GM06990 (cell line): ENCODE data around the gene RPRD1A.
A peak's percentile ranks its signal among the peaks of the same experiment; 100 is the strongest.

ENCODE experiments used
- DNase-seq: peaks from one replicate; pipeline ENCODE4 v3.0.0-alpha.2; 2011; ENCODE audit not compliant: insufficient read length; ENCODE audit errors: extremely low read depth
- H3K27me3 ChIP-seq: replicated peaks from 2 replicates; pipeline ENCODE4 v1.6.0; 2011; ENCODE audit warnings: low read length; ENCODE audit not compliant: control insufficient read depth, insufficient read depth
- H3K36me3 ChIP-seq: 2 replicates; pipeline ENCODE4 v1.5.1; 2011; ENCODE audit warnings: low read length; ENCODE audit not compliant: control insufficient read depth, insufficient read depth
- H3K4me3 ChIP-seq: replicated peaks from 2 replicates; pipeline ENCODE4 v1.5.1; 2011; ENCODE audit warnings: low read depth, mild to moderate bottlenecking, control low read depth, low read length
- CTCF ChIP-seq: IDR thresholded peaks from 2 replicates; pipeline ENCODE4 v1.5.1; 2011; ENCODE audit warnings: low read length, control low read depth, mild to moderate bottlenecking, inconsistent platforms; ENCODE audit not compliant: insufficient read depth, poor library complexity, severe bottlenecking

RPRD1A gene

GRCh38 chr18:36023336-36023735, 44.0 kb downstream of the RPRD1A start:
- Histone ChIP-seq H3K27me3 (no peaks in the 10 kb centered on the region), H3K36me3 (peaks cover 1% of the 10 kb centered on the region), H3K4me3 (no peak overlapping the region)
- no peak for TF ChIP-seq CTCF
- no peak for DNase-seq

- Histone ChIP-seq H3K27me3 (no peaks in the 10 kb centered on the region), H3K36me3 (no peaks in the 10 kb centered on the region; the same call in 1 of the 2 replicates), H3K4me3 (no peak overlapping the region)
- DNase-seq = no peak
- no peak for TF ChIP-seq CTCF
Measured at GRCh38 chr18:36020174-36020711, 47.1 kb downstream of the RPRD1A start.

GRCh38 chr18:36017232-36017631, 50.1 kb downstream of the RPRD1A start:
- Histone ChIP-seq H3K36me3 (no peaks in the 10 kb centered on the region), H3K4me3 (no peak overlapping the region), H3K27me3 (no peaks in the 10 kb centered on the region)
- TF ChIP-seq CTCF = no peak
- no peak for DNase-seq

GRCh38 chr18:36015629-36016028, 51.7 kb downstream of the RPRD1A start:
- Histone ChIP-seq H3K27me3 (no peaks in the 10 kb centered on the region), H3K36me3 (no peaks in the 10 kb centered on the region), H3K4me3 (no peak overlapping the region)
- no peak for TF ChIP-seq CTCF
- DNase-seq = peak; percentile 24

GRCh38 chr18:36012891-36013290, 54.5 kb downstream of the RPRD1A start:
- Histone ChIP-seq H3K36me3 (no peaks in the 10 kb centered on the region), H3K27me3 (no peaks in the 10 kb centered on the region), H3K4me3 (no peak overlapping the region)
- TF ChIP-seq CTCF = no peak
- no peak for DNase-seq

- Histone ChIP-seq H3K4me3 (no peak overlapping the region), H3K27me3 (no peaks in the 10 kb centered on the region), H3K36me3 (no peaks in the 10 kb centered on the region)
- DNase-seq = no peak
- no peak for TF ChIP-seq CTCF
Measured at GRCh38 chr18:36009214-36009613, 58.1 kb downstream of the RPRD1A start.
